COLO668 (cell line): ENCODE measurements around the gene RGL2.
A peak's percentile ranks its signal among the peaks of the same experiment; 100 is the strongest.
"Not testable (repeated sequence)": the region's sequence is repeated elsewhere in the genome, so short reads cannot be mapped to it uniquely, and the experiment has no call there.

Source experiments
- DNase-seq: peaks from one replicate; lab custom pipeline; 2025; ENCODE audit not compliant: unreplicated experiment; lab: John Stamatoyannopoulos, UW

The RGL2 gene

GRCh38 chr6:33294086-33294823 lies 4.5 kb downstream of the RGL2 start:
- DNase-seq: no peak

- DNase-seq: no peak
Observed at GRCh38 chr6:33292996-33293682, 5.6 kb downstream of the RGL2 start.

- DNase-seq: no peak
Observed at GRCh38 chr6:33290459-33290858, 8.3 kb downstream of the RGL2 start.

- DNase-seq: no peak
Observed at GRCh38 chr6:33289784-33290315, 8.9 kb downstream of the RGL2 start.

GRCh38 chr6:33288921-33289783 lies 9.6 kb downstream of the RGL2 start, which contains the start of the genes PFDN6 and WDR46:
Gene PFDN6 (plus strand): TSS chr6:33289601. CDS start chr6:33289857, 256 bp downstream.
Gene WDR46 (minus strand): TSS chr6:33289239. CDS start chr6:33289170, 69 bp downstream.
- DNase-seq: peak; percentile 60

GRCh38 chr6:33288141-33288920 lies 10.4 kb downstream of the RGL2 start:
- DNase-seq: no peak

GRCh38 chr6:33286946-33287914 lies 11.5 kb downstream of the RGL2 start:
- no peak for DNase-seq

- not testable (repeated sequence) for DNase-seq
Observed at GRCh38 chr6:33285214-33285613, 13.5 kb downstream of the RGL2 start.

GRCh38 chr6:33280539-33280938 lies 18.2 kb downstream of the RGL2 start:
- DNase-seq: no peak

- peak; percentile 62 for DNase-seq
Observed at GRCh38 chr6:33279971-33280511, 18.7 kb downstream of the RGL2 start.

- DNase-seq: no peak
Observed at GRCh38 chr6:33279257-33279695, 19.5 kb downstream of the RGL2 start.

GRCh38 chr6:33278810-33279209 lies 19.9 kb downstream of the RGL2 start:
- no peak for DNase-seq

GRCh38 chr6:33278392-33278741 lies 20.4 kb downstream of the RGL2 start:
- no peak for DNase-seq

- DNase-seq: no peak
Observed at GRCh38 chr6:33277663-33278391, 20.9 kb downstream of the RGL2 start.

- peak; percentile 87 for DNase-seq
Observed at GRCh38 chr6:33276864-33277662, 21.7 kb downstream of the RGL2 start, which contains the start of gene B3GALT4. Gene B3GALT4 (plus strand): TSS chr6:33277123. CDS start chr6:33277420, 297 bp downstream.

GRCh38 chr6:33276581-33276863 lies 22.2 kb downstream of the RGL2 start:
- DNase-seq: no peak

- not testable (repeated sequence) for DNase-seq
Observed at GRCh38 chr6:33275795-33276580, 22.8 kb downstream of the RGL2 start.
